ENCODE measurements around the gene KLRF1.

DNA sequence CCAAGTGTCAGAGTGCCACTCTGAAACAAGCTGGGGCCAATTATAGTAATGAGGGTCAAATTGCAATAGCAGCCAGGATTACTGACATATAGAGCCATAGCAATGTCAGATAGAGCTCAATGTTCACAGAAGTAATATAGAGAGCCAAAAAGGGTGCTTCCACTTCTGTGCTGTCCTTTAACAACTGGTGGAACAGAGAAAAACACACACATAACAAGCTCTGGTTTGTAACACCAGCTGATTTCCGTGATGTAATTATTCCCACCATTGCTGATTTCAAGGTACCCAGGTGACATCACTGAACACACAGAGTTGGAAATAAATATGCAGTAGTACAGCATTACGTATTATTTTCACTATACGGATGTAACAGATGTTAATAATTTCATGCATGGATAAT, 44.9 kb downstream of the KLRF1 start:
- TF ChIP-seq, protein P1, sequence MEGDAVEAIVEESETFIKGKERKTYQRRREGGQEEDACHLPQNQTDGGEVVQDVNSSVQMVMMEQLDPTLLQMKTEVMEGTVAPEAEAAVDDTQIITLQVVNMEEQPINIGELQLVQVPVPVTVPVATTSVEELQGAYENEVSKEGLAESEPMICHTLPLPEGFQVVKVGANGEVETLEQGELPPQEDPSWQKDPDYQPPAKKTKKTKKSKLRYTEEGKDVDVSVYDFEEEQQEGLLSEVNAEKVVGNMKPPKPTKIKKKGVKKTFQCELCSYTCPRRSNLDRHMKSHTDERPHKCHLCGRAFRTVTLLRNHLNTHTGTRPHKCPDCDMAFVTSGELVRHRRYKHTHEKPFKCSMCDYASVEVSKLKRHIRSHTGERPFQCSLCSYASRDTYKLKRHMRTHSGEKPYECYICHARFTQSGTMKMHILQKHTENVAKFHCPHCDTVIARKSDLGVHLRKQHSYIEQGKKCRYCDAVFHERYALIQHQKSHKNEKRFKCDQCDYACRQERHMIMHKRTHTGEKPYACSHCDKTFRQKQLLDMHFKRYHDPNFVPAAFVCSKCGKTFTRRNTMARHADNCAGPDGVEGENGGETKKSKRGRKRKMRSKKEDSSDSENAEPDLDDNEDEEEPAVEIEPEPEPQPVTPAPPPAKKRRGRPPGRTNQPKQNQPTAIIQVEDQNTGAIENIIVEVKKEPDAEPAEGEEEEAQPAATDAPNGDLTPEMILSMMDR (IDR thresholded peaks at IDR 0.05; ENCODE audit: low read depth, low read length) = no peak
- TF ChIP-seq EZH2phosphoT487 (IDR thresholded peaks at IDR 0.05; ENCODE audit: low read depth) = no peak
